HG03159 (cell line): ENCODE results near the gene DOCK11.
"Not testable (repeated sequence)": the region's sequence is repeated elsewhere in the genome, so short reads cannot be mapped to it uniquely, and the experiment has no call there.

Source experiments
- ATAC-seq: cut with Tn5 transposase; IDR thresholded peaks from one replicate; pipeline ENCODE4 v1.9.1; 2021; ENCODE audit warnings: mild to moderate bottlenecking, moderate library complexity; ENCODE audit not compliant: unreplicated experiment

DOCK11 gene

GRCh38 chrX:118565853-118566252 lies 70.2 kb downstream of the DOCK11 start:
- ATAC-seq: no peak

- ATAC-seq: no peak
These were observed 70.7 kb downstream of the DOCK11 start for GRCh38 chrX:118566359-118566758.

- ATAC-seq: no peak
These were observed 74.1 kb downstream of the DOCK11 start for GRCh38 chrX:118569676-118570075.

- ATAC-seq: no peak
These were observed 74.6 kb downstream of the DOCK11 start for GRCh38 chrX:118570209-118570608.

GRCh38 chrX:118571836-118572235 lies 76.2 kb downstream of the DOCK11 start:
- ATAC-seq: no peak

- ATAC-seq: no peak
These were observed 79.1 kb downstream of the DOCK11 start for GRCh38 chrX:118574666-118575065.

DNA sequence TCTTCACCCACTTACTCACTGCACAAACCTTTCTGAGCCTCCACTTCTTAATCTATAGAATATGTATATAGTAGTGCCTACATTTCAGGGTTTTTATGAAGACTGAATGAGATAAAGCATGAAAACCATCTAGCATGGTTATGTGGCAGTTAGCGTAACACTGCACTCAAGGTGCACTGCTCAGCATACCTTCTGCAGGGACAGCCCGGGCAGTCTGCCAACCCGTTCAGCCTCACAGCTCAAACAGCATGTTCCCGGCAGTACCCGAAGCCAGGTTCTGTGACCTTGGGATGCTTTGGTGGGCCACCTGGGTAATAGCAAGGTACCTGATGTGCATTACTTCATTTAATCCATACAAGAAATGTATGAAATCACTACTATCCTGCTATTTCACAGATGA lies 81.4 kb downstream of the DOCK11 start:
- no peak for ATAC-seq

DNA sequence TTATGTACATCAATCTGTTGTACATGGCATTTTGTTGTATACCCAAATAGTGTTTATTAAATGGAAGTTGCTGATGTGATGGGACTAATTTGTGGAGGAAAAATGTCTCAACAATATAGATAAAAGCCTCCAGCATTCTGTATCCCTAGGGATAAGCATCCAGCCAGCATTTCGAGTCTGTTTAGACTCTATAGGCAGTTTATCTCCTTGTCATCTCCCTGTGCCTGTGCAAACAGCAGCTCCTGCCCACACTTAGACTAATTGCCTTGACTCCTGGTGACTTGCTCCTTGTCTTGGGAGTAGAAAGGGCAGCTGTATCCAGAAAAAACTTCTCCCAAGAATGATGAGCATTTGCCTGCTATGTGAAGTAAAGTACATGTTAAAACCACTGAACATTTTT lies 83.8 kb downstream of the DOCK11 start:
- no peak for ATAC-seq

DNA sequence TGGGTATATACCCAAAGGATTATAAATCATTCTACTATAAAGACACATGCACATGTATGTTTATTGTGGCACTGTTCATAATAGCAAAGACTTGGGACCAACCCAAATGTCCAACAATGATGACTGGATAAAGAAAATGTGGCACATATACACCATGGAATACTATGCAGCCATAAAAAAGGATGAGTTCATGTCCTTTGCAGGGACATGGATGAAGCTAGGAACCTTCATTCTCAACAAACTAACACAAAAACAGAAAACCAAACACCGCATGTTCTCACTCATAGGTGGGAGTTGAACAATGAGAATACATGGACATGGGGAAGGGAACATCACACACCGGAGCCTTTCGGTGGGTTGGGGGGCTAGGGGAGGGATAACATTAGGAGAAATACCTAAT lies 87.3 kb downstream of the DOCK11 start:
- not testable (repeated sequence) for ATAC-seq

GRCh38 chrX:118583781-118584180 lies 88.2 kb downstream of the DOCK11 start:
- no peak for ATAC-seq

DNA sequence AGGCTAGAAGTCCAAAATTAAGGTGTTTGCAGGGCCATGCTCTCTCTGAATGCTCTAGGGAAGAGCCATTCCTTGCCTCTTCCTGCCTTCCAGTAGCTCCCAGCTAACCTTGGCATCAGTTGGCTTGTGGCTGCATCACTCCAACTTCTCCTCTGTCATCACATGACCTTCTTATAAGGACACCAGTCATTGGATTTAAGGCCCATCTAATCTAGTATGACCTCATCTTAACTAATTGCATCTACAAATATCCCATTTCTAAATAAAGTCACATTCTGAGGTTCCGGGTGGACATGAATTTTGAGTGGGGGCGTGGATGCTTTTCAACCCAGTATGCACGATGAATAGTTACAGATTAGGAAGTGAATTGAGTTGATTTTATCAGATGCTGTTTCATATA lies 89.7 kb downstream of the DOCK11 start:
- ATAC-seq: no peak

GRCh38 chrX:118586206-118586605 lies 90.6 kb downstream of the DOCK11 start:
- not testable (repeated sequence) for ATAC-seq

DNA sequence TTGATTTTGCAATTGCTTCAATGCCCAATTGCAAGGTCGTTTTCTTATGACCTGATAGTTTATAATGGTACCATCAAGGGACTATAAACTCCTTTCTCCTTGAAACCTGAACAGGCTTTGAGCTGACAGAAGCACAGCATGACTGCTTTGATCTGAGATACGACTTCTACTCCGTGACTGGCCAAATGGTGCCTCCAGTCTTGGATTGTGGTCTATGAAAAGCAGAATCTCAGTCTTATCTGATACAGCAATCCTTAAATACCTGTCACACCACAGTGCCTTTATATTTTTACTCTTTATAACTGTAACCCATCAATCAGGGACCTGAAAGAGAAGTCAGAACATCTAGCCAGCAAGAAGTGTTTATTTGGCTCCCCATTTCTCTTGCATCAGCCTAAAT lies 93.1 kb downstream of the DOCK11 start:
- no peak for ATAC-seq

DNA sequence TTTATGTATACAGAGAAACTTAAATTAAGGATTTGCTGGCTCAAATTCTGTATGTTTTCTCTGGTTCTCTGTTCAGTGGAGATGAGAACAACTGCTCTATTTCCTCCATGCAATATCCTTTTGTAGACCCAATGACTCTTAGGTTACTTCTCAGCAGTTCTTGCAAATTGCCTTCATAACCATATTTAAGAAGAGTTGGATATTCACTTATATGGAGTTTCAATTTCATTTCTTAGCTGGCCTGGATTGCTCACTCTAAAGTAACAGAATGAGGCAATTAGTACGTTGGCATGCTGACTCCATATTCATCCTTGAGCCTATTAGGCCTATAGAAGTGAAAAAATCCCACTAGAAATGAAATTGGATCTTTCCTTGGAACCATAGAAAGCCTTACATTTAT lies 93.6 kb downstream of the DOCK11 start:
- ATAC-seq: no peak

GRCh38 chrX:118593407-118593806 lies 97.8 kb downstream of the DOCK11 start:
- no peak for ATAC-seq

GRCh38 chrX:118594697-118595420 lies 99.2 kb downstream of the DOCK11 start:
- ATAC-seq: no peak

GRCh38 chrX:118595501-118596042 lies 100.0 kb downstream of the DOCK11 start:
- ATAC-seq: no peak

DNA sequence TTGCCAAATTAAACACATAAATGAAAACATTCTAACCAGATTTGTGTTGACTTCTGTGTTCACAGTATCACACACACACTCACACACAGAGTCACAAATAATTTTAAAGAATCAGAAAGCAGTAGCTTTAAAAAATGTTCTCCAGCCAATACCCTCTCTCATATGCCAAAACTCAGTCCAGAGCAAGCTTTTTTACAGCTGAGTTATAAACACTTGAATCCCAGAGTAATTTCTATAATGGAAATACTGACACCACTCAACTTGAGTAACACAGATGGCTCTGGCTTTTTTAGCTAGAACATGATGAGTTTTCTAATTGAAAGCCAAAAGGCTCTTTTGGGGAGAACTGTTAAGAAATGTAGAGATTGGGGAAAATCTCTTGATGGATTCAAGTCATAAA lies 100.8 kb downstream of the DOCK11 start:
- no peak for ATAC-seq

DNA sequence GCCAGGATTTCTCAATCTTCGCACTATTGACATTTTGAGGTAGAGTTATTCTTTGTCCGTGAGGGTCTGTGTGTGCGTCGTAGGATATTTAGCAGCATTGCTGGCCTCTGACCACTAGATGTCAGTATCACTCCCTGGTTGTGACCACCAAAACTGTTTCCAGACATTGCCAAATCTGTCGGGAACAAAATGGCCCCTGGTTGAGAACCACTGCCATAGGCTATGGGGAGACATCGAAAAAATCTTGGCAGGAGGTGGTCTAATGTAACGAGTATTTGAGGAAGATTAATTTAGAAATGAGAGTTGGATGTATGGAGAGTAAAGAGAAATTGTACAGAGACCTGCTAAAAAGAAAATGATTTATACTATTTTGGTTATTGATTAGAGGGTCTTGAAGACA lies 108.4 kb downstream of the DOCK11 start:
- peak; percentile 66 for ATAC-seq

- ATAC-seq: no peak
These were observed 116.7 kb downstream of the DOCK11 start for GRCh38 chrX:118612290-118612689.

DNA sequence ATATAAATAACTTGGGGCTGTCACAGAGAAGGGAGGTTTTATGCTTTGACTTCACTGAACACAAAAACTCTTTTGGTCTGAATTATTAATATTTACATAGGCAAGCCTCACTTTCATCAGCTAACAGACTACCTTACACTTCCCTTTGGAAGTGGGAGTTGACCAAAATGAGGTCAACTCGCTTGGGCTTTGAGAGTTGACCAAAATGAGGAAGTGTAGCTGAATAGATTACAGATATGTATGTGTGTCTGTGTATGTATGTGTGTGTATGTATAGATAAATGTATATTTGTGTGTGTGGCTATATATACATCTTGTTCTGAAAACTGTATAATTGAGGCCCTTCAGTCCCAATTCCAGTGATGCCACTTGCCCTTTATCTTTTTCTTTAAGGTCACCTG lies 118.5 kb downstream of the DOCK11 start:
- no peak for ATAC-seq

- no peak for ATAC-seq
These were observed 119.5 kb downstream of the DOCK11 start for GRCh38 chrX:118615141-118615540.
